GM18907 (cell line): ENCODE measurements around the gene EBP.

Experiments
- ATAC-seq: cut with Tn5 transposase; IDR thresholded peaks from one replicate; pipeline ENCODE4 v1.9.1; 2021; ENCODE audit warnings: mild to moderate bottlenecking, moderate library complexity; ENCODE audit not compliant: unreplicated experiment

The EBP gene

DNA sequence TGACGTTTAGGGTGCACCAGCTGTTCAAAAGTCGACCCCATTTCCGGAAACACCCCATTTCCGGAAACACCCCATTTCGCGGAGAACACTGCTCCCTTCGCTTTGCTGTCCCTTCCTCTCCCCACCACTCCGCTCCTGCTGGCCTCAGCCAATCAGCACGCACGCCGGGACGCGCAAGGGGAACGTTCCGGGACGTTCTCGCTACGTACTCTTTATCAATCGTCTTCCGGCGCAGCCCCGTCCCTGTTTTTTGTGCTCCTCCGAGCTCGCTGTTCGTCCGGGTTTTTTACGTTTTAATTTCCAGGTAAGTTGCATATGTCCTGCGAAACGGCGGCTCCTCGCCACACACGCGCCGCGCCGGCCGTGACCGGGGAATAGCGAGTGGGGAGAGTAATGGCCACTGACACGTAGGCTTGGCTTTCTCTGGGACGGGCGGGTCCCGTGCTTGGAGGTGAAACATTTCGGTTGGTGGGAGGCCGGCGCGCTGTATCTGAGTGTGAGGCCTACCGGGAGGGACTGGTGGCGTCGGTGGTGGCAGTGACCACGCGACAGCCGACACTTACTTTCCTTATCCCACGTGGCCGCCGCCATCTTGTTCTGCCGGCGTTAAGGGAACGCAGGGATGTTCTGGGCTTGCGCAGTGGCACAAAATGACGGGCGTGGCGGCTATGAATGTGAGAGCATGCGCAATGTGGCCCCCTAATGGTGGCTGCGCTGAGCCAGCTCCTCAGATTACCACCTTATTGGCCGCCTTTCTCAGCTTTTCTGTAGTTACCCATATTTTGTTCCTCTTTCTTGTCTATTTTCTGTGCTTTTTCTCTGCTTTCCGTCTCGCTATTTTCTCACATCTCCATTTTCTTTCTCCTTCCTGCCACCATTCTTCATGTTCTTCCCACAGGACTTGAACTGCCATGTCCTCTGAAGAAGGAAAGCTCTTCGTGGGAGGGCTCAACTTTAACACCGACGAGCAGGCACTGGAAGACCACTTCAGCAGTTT lies 53.0 kb downstream of the EBP start, which contains the start of gene RBM3:
Gene RBM3 (plus strand): TSS at position 215 of the 997 bp plus-strand sequence. CDS start 697 bp downstream, at position 912.
- ATAC-seq = peak; percentile 89

DNA sequence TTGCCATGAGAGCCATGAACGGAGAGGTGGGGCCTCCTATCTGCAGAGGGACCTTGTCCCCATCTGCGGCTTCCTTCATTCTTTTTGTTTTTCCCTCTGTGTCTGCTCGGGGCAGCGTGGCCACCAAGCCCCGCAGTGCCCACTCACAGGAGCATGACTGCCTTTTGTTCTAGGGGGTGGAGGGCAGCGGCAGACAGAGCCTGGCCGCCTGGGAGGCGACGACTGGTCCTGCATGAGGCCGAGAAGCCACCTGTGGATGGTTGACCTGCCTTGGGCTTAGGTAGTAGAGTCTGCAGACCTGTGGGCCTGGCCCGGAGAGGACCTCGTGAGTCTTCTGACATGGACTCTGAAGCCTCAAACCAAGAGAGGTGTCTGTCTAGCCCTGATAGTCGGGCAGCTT lies 54.0 kb downstream of the EBP start:
- no peak for ATAC-seq

DNA sequence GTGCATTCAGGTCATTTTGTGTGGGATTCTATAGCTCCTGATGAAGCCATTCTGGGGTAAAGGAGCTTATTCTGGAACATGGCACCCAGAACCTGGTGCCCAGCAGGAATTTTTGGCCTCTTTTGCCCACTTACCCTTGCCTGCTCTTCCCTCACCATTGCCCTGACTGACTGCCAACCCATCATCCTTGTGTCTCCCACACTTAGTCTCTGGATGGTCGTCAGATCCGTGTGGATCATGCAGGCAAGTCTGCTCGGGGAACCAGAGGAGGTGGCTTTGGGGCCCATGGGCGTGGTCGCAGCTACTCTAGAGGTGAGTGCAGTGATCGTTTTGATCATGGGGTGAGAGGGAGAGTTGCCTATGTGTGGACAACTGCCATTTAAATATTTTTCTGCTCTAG lies 54.5 kb downstream of the EBP start:
- ATAC-seq = no peak
